ENCODE data around the gene FRMD5.
A peak's percentile ranks its signal among the peaks of the same experiment; 100 is the strongest.

FRMD5 gene

GRCh38 chr15:44163370-44163769, 31.7 kb downstream of the FRMD5 start:
- no peak for TF ChIP-seq CTCF (IDR thresholded peaks at IDR 0.05; ENCODE audit: control insufficient read depth, extremely low read depth, insufficient read depth)
- DNase-seq (ENCODE audit: low read depth) = no peak
- H3K4me3 ChIP-seq (ENCODE audit: low read depth, low read length) = no peak overlapping the region

- DNase-seq (ENCODE audit: low read depth) = no peak
- H3K4me3 ChIP-seq (ENCODE audit: low read depth, low read length) = no peak overlapping the region
- TF ChIP-seq CTCF (IDR thresholded peaks at IDR 0.05; ENCODE audit: control insufficient read depth, extremely low read depth, insufficient read depth) = no peak
Observed at GRCh38 chr15:44160796-44161195, 34.3 kb downstream of the FRMD5 start.

GRCh38 chr15:44159492-44159891, 35.6 kb downstream of the FRMD5 start:
- TF ChIP-seq CTCF (IDR thresholded peaks at IDR 0.05; ENCODE audit: control insufficient read depth, extremely low read depth, insufficient read depth) = no peak
- no peak for DNase-seq (ENCODE audit: low read depth)
- no peak overlapping the region for H3K4me3 ChIP-seq (ENCODE audit: low read depth, low read length)

- H3K4me3 ChIP-seq (ENCODE audit: low read depth, low read length) = no peak overlapping the region
- no peak for DNase-seq (ENCODE audit: low read depth)
- no peak for TF ChIP-seq CTCF (IDR thresholded peaks at IDR 0.05; ENCODE audit: control insufficient read depth, extremely low read depth, insufficient read depth)
Observed at GRCh38 chr15:44158111-44158510, 37.0 kb downstream of the FRMD5 start.

GRCh38 chr15:44157679-44158078, 37.4 kb downstream of the FRMD5 start:
- TF ChIP-seq CTCF (IDR thresholded peaks at IDR 0.05; ENCODE audit: control insufficient read depth, extremely low read depth, insufficient read depth) = no peak
- no peak overlapping the region for H3K4me3 ChIP-seq (ENCODE audit: low read depth, low read length)
- DNase-seq (ENCODE audit: low read depth) = peak; percentile 27

GRCh38 chr15:44153352-44153751, 41.7 kb downstream of the FRMD5 start:
- no peak for TF ChIP-seq CTCF (IDR thresholded peaks at IDR 0.05; ENCODE audit: control insufficient read depth, extremely low read depth, insufficient read depth)
- no peak overlapping the region for H3K4me3 ChIP-seq (ENCODE audit: low read depth, low read length)
- no peak for DNase-seq (ENCODE audit: low read depth)

GRCh38 chr15:44149224-44149623, 45.8 kb downstream of the FRMD5 start:
- no peak for TF ChIP-seq CTCF (IDR thresholded peaks at IDR 0.05; ENCODE audit: control insufficient read depth, extremely low read depth, insufficient read depth)
- no peak for DNase-seq (ENCODE audit: low read depth)
- no peak overlapping the region for H3K4me3 ChIP-seq (ENCODE audit: low read depth, low read length)
